ENCODE results near the gene PNKP. TPM values are rescaled to one million over a fixed set of nuclear protein-coding genes. Genes with fewer than 3 reads are reported as not detected.

Gene PNKP
- total RNA-seq, 1 experiment from 2014 or later = 90.3 TPM

DNA sequence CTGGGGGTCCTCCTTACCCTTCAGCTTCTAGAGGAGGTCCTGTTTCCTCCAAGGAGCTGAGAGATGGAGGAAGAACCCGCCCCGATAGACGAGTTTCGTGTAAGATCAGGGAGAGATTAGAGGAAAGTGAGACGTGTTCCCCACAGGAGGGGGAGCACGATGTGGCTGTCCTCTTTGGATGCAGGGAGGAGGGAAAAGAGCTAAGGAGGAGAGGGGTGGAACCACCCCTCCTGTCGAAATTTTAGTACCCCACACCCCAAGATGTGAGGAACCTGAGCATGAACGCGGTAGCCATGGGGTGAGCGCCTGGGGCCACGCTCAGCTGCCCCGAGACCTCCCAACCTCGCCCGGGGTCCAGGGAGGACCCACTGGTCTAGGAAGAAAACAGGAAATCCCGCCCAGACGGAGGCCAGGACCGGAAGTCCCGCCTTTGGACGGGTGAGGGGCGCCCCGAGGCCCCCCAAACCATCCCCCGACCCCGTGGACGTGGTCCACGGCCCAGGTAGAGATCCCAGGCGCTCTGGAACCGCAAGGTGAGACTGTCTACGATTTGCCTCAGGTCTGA lies 8.6 kb upstream of the PNKP start:
- TF ChIP-seq, protein P1, sequence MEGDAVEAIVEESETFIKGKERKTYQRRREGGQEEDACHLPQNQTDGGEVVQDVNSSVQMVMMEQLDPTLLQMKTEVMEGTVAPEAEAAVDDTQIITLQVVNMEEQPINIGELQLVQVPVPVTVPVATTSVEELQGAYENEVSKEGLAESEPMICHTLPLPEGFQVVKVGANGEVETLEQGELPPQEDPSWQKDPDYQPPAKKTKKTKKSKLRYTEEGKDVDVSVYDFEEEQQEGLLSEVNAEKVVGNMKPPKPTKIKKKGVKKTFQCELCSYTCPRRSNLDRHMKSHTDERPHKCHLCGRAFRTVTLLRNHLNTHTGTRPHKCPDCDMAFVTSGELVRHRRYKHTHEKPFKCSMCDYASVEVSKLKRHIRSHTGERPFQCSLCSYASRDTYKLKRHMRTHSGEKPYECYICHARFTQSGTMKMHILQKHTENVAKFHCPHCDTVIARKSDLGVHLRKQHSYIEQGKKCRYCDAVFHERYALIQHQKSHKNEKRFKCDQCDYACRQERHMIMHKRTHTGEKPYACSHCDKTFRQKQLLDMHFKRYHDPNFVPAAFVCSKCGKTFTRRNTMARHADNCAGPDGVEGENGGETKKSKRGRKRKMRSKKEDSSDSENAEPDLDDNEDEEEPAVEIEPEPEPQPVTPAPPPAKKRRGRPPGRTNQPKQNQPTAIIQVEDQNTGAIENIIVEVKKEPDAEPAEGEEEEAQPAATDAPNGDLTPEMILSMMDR (IDR thresholded peaks at IDR 0.05; ENCODE audit: unreplicated experiment) = no peak
- Mint-ChIP-seq H3K27me3 (ENCODE audit: insufficient read depth, unreplicated experiment) (no peaks in the 10 kb centered on the region), H3K36me3 (ENCODE audit: insufficient read depth, unreplicated experiment) (peaks cover 47% of the 10 kb centered on the region), H3K9me3 (ENCODE audit: unreplicated experiment) (no peaks in the 10 kb centered on the region), H3K27ac (ENCODE audit: low read depth, unreplicated experiment) (no peak overlapping the region), H3K4me3 (ENCODE audit: unreplicated experiment) (no peak overlapping the region), H3K4me1 (ENCODE audit: insufficient read depth, unreplicated experiment) (peaks cover 10% of the 10 kb centered on the region)
- DNase-seq (ENCODE audit: unreplicated experiment) = no peak
- no TSS peak for BruUV-seq (replicated peaks)
- POLR2A ChIA-PET = interaction anchor here (1.0 to 4.0 kb wide), 15 partner anchors 9 to 388 kb away, joined by 3 to 78 read pairs (median 9); partner anchors contain the start of genes AP2A1, ATF5, BCL2L12 and FUZ
- intact Hi-C loops (cut with micrococcal nuclease) = loop anchor here (2.0 kb wide), 1 partner anchor 53 kb away; the partner anchor contains the start of genes ATF5 and NUP62
- CTCF ChIA-PET = no interaction called here

DNA sequence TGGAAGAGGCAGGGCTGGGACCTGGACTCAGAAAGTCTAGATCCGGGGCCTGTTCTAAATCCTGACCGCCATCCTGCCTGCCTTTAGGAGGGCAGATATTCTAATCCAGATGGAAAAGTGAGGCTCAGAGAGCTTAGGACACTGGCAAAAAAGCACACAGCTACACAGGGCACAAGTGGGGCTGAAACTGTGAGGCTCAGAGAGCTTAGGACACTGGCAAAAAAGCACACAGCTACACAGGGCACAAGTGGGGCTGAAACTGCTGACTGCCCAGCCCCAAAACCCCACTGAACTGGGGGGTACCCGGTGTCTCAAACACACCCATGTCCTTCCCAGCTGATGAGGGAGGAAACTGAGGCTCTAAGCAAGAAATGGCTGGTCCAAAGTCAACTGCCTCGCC lies 7.8 kb upstream of the PNKP start:
- no peaks in the 10 kb centered on the region for H3K9me3 Mint-ChIP-seq (ENCODE audit: unreplicated experiment)
- TF ChIP-seq, protein P1 (IDR thresholded peaks at IDR 0.05; ENCODE audit: unreplicated experiment) = no peak
- H3K27ac Mint-ChIP-seq (ENCODE audit: low read depth, unreplicated experiment) = no peak overlapping the region
- H3K4me1 Mint-ChIP-seq (ENCODE audit: insufficient read depth, unreplicated experiment) = peaks cover 10% of the 10 kb centered on the region
- peaks cover 49% of the 10 kb centered on the region for H3K36me3 Mint-ChIP-seq (ENCODE audit: insufficient read depth, unreplicated experiment)
- POLR2A ChIA-PET = interaction anchor here (0.6 to 4.0 kb wide), 7 partner anchors 9 to 234 kb away, joined by 3 to 78 read pairs (median 4); partner anchors contain the start of genes ATF5, FUZ, NUP62 and PNKP
- no peaks in the 10 kb centered on the region for H3K27me3 Mint-ChIP-seq (ENCODE audit: insufficient read depth, unreplicated experiment)
- BruUV-seq (replicated peaks) = no TSS peak
- H3K4me3 Mint-ChIP-seq (ENCODE audit: unreplicated experiment) = no peak overlapping the region
- no peak for DNase-seq (ENCODE audit: unreplicated experiment)
- CTCF ChIA-PET = interaction anchor here (0.7 kb wide), 1 partner anchor 138 kb away, joined by 3 read pairs; no protein-coding TSS in a partner anchor
- intact Hi-C loops (cut with micrococcal nuclease) = no loop called here

DNA sequence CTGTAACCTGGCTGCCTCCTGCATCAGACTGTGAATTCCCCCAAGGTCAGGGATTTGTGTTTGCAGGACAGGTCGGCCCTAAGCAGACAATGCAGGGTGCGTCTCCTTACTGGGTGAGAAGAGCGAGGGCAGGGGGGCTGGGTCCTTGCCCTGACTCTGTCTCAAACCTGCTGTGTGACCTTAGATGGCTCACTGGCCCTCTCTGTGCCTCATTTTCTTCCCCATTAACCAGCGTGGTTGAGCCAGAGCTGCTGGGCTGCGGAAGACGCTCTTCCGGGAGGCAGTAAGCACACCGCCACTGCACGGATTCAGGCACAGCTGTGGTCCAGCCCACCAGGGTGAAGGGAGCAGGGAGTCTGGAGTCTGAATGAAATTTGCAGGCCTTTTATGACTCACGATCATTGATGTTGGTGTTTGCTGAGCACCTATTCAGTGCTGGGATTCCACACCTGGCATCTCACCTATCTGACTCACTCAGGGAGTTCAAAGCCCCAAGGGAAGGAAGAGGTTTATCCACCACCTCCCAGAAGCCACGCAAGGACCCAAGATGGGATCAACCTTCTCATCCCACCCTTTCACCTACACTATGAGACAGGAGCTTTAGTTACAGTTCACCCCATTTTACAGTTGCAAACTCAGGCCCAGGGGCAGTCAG lies 7.3 kb upstream of the PNKP start:
- no peak overlapping the region for H3K4me3 Mint-ChIP-seq (ENCODE audit: unreplicated experiment)
- DNase-seq (ENCODE audit: unreplicated experiment) = no peak
- no TSS peak for BruUV-seq (replicated peaks)

DNA sequence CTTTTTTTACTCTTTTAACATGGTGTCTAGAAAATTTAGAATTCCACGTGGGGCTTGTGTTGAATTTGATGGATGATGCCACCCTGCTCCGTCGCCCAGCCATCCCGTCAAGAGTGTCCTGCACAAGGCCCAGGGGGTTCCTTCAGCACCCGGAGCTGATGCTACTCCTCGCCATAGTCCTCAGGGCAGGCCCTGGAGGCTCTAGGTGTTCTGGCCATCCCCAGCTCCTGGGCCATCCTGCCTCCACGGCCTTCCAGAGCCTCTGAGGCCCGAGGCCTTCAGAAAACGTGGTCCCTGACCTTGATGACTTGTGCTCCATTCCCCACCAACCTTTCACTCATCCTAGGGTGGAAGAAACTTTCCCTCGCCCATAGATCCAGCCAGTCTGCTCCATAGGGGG lies 6.5 kb upstream of the PNKP start:
- no peak overlapping the region for H3K4me3 Mint-ChIP-seq (ENCODE audit: unreplicated experiment)
- no peaks in the 10 kb centered on the region for H3K27me3 Mint-ChIP-seq (ENCODE audit: insufficient read depth, unreplicated experiment)
- peaks cover 7% of the 10 kb centered on the region for H3K4me1 Mint-ChIP-seq (ENCODE audit: insufficient read depth, unreplicated experiment)
- TF ChIP-seq, protein P1 (IDR thresholded peaks at IDR 0.05; ENCODE audit: unreplicated experiment) = no peak
- ChIA-PET CTCF (no interaction called here), POLR2A (no interaction called here)
- H3K27ac Mint-ChIP-seq (ENCODE audit: low read depth, unreplicated experiment) = no peak overlapping the region
- no TSS peak for BruUV-seq (replicated peaks)
- intact Hi-C loops (cut with micrococcal nuclease) = no loop called here
- no peaks in the 10 kb centered on the region for H3K9me3 Mint-ChIP-seq (ENCODE audit: unreplicated experiment)
- DNase-seq (ENCODE audit: unreplicated experiment) = no peak
- peaks cover 36% of the 10 kb centered on the region for H3K36me3 Mint-ChIP-seq (ENCODE audit: insufficient read depth, unreplicated experiment)

More for the DNA sequence above, 7.3 kb upstream of the PNKP start:
- ChIA-PET POLR2A (interaction anchor here (0.6 to 4.0 kb wide), 4 partner anchors 8 to 234 kb away, joined by 4 to 78 read pairs (median 32); partner anchors contain the start of genes ATF5, NUP62, PNKP and RRAS), CTCF (interaction anchor here (0.7 kb wide), 1 partner anchor 137 kb away, joined by 3 read pairs; no protein-coding TSS in a partner anchor)
- Mint-ChIP-seq H3K27ac (ENCODE audit: low read depth, unreplicated experiment) (no peak overlapping the region), H3K4me1 (ENCODE audit: insufficient read depth, unreplicated experiment) (peaks cover 10% of the 10 kb centered on the region), H3K36me3 (ENCODE audit: insufficient read depth, unreplicated experiment) (peaks cover 44% of the 10 kb centered on the region), H3K27me3 (ENCODE audit: insufficient read depth, unreplicated experiment) (no peaks in the 10 kb centered on the region), H3K9me3 (ENCODE audit: unreplicated experiment) (no peaks in the 10 kb centered on the region)
- intact Hi-C loops (cut with micrococcal nuclease) = no loop called here
- TF ChIP-seq, protein P1 (IDR thresholded peaks at IDR 0.05; ENCODE audit: unreplicated experiment) = no peak
